IMR-90 (cell line): Measurements from ENCODE around the gene SRPK1.

Experiments
- CEBPB ChIP-seq: IDR thresholded peaks from 2 replicates; pipeline ENCODE4 v1.6.1; 2012; ENCODE audit warnings: low read depth, low read length, improper control_type of control experiment
- MAFK ChIP-seq: IDR thresholded peaks from 2 replicates; pipeline ENCODE4 v1.6.1; 2012; ENCODE audit warnings: low read depth, low read length, improper control_type of control experiment
- MAZ ChIP-seq: IDR thresholded peaks from 2 replicates; pipeline ENCODE4 v1.6.1; 2012; ENCODE audit warnings: low read depth, mild to moderate bottlenecking, low read length, improper control_type of control experiment, moderate library complexity, borderline replicate concordance
- NFE2L2 ChIP-seq: fragments of 150-350 bp; IDR thresholded peaks from 2 replicates; pipeline ENCODE4 v1.6.1; 2016; ENCODE audit warnings: low read depth, mild to moderate bottlenecking, low read length
- POLR2A ChIP-seq: IDR thresholded peaks from 2 replicates; pipeline ENCODE4 v1.6.1; 2012; ENCODE audit warnings: mild to moderate bottlenecking, low read depth, low read length
- RAD21 ChIP-seq: IDR thresholded peaks from 2 replicates; pipeline ENCODE4 v1.6.1; 2012; ENCODE audit warnings: low read length, improper control_type of control experiment
- RCOR1 ChIP-seq: IDR thresholded peaks from 2 replicates; pipeline ENCODE4 v1.6.1; 2012; ENCODE audit warnings: mild to moderate bottlenecking, low read length, improper control_type of control experiment; ENCODE audit not compliant: insufficient replicate concordance
- RFX5 ChIP-seq: IDR thresholded peaks from 2 replicates; pipeline ENCODE4 v1.8.0; 2012; ENCODE audit warnings: low read depth, mild to moderate bottlenecking, low read length, moderate library complexity
- TF ChIP-seq, protein P1 (sequence below): conservative IDR thresholded peaks from 2 replicates; pipeline ENCODE4 v1.5.1; 2012; ENCODE audit warnings: mild to moderate bottlenecking, low read depth, low read length, improper control_type of control experiment
- TF ChIP-seq, protein P2 (sequence below): fragments of 150-350 bp; IDR thresholded peaks from 2 replicates; pipeline ENCODE4 v1.6.1; 2016; ENCODE audit warnings: low read depth, mild to moderate bottlenecking, low read length, moderate library complexity, borderline replicate concordance
- TF ChIP-seq, protein P3 (sequence below): fragments of 150-350 bp; IDR thresholded peaks from 2 replicates; pipeline ENCODE4 v1.6.1; 2017; ENCODE audit warnings: mild to moderate bottlenecking, antibody characterized with exemption, low read length, low read depth

DNA sequence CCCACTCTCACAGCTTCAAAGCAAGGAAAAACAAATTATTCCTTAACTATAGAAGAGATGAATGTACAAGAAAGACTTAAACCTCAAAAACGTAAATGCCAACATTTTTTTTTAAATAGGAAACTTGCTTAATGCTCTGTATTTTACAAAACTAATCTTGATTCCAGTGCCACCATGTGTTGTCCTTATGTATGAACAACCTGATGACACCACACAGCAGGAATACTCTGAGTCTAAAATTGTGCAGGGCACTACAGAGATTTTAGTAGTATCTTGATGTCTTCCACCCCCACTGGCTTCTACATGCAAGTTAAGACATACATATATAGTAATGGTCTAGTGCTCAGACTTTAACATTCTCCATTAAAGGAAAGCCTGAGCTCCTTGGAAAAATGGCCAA lies 46.2 kb downstream of the SRPK1 start:
- TF ChIP-seq, protein P1, sequence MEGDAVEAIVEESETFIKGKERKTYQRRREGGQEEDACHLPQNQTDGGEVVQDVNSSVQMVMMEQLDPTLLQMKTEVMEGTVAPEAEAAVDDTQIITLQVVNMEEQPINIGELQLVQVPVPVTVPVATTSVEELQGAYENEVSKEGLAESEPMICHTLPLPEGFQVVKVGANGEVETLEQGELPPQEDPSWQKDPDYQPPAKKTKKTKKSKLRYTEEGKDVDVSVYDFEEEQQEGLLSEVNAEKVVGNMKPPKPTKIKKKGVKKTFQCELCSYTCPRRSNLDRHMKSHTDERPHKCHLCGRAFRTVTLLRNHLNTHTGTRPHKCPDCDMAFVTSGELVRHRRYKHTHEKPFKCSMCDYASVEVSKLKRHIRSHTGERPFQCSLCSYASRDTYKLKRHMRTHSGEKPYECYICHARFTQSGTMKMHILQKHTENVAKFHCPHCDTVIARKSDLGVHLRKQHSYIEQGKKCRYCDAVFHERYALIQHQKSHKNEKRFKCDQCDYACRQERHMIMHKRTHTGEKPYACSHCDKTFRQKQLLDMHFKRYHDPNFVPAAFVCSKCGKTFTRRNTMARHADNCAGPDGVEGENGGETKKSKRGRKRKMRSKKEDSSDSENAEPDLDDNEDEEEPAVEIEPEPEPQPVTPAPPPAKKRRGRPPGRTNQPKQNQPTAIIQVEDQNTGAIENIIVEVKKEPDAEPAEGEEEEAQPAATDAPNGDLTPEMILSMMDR, result no peak
- TF ChIP-seq POLR2A (no peak), NFE2L2 (no peak), RAD21 (no peak), RCOR1 (no peak), MAFK (no peak), MAZ (no peak), CEBPB (no peak), RFX5 (no peak)
- TF ChIP-seq, protein P2, sequence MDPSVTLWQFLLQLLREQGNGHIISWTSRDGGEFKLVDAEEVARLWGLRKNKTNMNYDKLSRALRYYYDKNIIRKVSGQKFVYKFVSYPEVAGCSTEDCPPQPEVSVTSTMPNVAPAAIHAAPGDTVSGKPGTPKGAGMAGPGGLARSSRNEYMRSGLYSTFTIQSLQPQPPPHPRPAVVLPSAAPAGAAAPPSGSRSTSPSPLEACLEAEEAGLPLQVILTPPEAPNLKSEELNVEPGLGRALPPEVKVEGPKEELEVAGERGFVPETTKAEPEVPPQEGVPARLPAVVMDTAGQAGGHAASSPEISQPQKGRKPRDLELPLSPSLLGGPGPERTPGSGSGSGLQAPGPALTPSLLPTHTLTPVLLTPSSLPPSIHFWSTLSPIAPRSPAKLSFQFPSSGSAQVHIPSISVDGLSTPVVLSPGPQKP, result no peak
- TF ChIP-seq, protein P3, sequence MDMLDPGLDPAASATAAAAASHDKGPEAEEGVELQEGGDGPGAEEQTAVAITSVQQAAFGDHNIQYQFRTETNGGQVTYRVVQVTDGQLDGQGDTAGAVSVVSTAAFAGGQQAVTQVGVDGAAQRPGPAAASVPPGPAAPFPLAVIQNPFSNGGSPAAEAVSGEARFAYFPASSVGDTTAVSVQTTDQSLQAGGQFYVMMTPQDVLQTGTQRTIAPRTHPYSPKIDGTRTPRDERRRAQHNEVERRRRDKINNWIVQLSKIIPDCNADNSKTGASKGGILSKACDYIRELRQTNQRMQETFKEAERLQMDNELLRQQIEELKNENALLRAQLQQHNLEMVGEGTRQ, result no peak
